Astrocyte of the cerebellum (primary cell): ENCODE measurements around the gene BRINP1.

Source experiments
- DNase-seq: peaks from one replicate; pipeline ENCODE4 v3.0.0-alpha.2; 2011; ENCODE audit warnings: low read depth
- H3K4me3 ChIP-seq: 2 replicates; pipeline ENCODE4 v1.5.1; 2011; ENCODE audit warnings: mild to moderate bottlenecking, low read depth, low read length, moderate library complexity
- CTCF ChIP-seq: IDR thresholded peaks from 2 replicates; pipeline ENCODE4 v1.5.1; 2012; ENCODE audit warnings: low read length, low read depth, moderate library complexity, mild to moderate bottlenecking; ENCODE audit errors: missing control alignments
- in situ Hi-C: cut with HindIII; loops from 2 replicates; pipeline ENCODE4 v1.10.0; 2017; ENCODE audit warnings: low sequenced_read_pairs

The BRINP1 gene

GRCh38 chr9:119349351-119349825 lies 19.8 kb downstream of the BRINP1 start:
- no peak for DNase-seq
- no peak overlapping the region for H3K4me3 ChIP-seq
- no peak for TF ChIP-seq CTCF
- in situ Hi-C loops = no loop called here

- TF ChIP-seq CTCF = no peak
- no peak for DNase-seq
- in situ Hi-C loops = no loop called here
- H3K4me3 ChIP-seq = no peak overlapping the region
These were observed 25.9 kb downstream of the BRINP1 start for GRCh38 chr9:119343059-119343990.

GRCh38 chr9:119339056-119339455 lies 30.2 kb downstream of the BRINP1 start:
- no peak overlapping the region for H3K4me3 ChIP-seq
- DNase-seq = no peak
- no peak for TF ChIP-seq CTCF
- in situ Hi-C loops = no loop called here

DNA sequence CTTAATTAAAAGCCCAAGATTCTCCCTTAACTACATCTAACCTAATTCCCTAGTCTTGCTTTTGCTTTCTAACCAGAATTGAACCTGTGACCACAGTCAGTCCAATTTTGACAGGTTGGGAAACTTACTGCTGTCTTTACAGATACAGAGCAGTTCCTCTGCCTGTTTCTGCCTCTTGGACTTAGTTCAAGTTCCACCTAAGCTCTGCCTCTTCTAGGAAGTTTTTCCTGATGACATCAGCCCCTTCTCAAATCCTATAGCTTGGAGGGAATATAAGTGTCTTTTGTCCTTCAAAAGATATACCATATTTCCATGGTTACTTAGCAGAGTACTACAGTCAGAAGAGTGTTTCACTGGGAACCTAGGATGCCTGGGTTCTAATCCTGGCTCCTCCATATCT lies 31.7 kb downstream of the BRINP1 start:
- no peak for DNase-seq
- H3K4me3 ChIP-seq = no peak overlapping the region
- TF ChIP-seq CTCF = no peak
- in situ Hi-C loops = no loop called here

GRCh38 chr9:119334745-119335144 lies 34.5 kb downstream of the BRINP1 start:
- no peak for TF ChIP-seq CTCF
- DNase-seq = no peak
- no peak overlapping the region for H3K4me3 ChIP-seq
- in situ Hi-C loops = no loop called here

GRCh38 chr9:119333507-119334229 lies 35.6 kb downstream of the BRINP1 start:
- H3K4me3 ChIP-seq = no peak overlapping the region
- no peak for DNase-seq
- in situ Hi-C loops = no loop called here
- TF ChIP-seq CTCF = no peak
